GM19239 (cell line): ENCODE data around the gene DAPK1.

Experiments
- DNase-seq: peaks from one replicate; pipeline ENCODE4 v3.0.0; 2011; ENCODE audit warnings: low spot score; ENCODE audit not compliant: insufficient read length
- FAIRE-seq: peaks from 2 replicates; lab custom pipeline; 2011; peaks lifted over from hg19 to GRCh38; lab: Jason Lieb, UNC

The DAPK1 gene

GRCh38 chr9:87515588-87516221 lies 18.0 kb downstream of the DAPK1 start:
- DNase-seq (no peak), FAIRE-seq (no peak)

- DNase-seq (no peak), FAIRE-seq (no peak)
Measured at GRCh38 chr9:87516222-87516925, 18.7 kb downstream of the DAPK1 start.

GRCh38 chr9:87516926-87517290 lies 19.2 kb downstream of the DAPK1 start:
- FAIRE-seq = no peak

GRCh38 chr9:87517732-87518131 lies 20.1 kb downstream of the DAPK1 start:
- no peak for FAIRE-seq

More at GRCh38 chr9:87516926-87517290, 19.2 kb downstream of the DAPK1 start:
- DNase-seq = no peak

DNA sequence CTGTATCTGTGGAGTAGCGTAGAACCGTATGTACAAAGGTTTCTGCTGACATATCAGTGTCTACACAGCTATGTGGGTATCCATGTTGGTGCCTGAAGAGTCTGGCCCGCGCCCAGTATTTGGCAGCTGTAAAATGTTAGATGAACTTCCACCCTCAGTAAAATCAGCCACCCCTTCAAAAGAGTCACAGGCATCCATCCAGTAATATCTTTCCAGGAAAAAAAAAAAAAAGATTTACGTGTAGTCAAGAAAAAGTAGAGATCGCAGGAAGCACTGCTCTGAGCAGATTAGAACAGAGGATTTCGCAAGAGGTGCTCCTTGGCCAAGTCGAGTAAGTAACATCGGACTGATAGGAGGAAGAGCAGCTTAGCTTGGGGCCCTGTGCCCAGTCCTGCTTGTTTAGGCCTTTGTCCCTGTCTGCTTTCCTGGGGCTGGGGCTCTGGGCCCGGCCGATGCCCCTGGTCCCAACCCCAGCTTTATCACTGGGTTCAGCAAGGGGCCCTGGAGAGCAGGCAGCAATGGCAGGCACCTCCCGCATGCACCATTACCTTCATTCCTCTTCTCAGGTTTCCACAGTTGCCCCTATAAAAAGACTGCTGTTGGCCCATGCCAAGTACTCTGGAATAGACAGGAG lies 21.2 kb downstream of the DAPK1 start:
- no peak for DNase-seq
- no peak for FAIRE-seq

More at GRCh38 chr9:87517732-87518131, 20.1 kb downstream of the DAPK1 start:
- DNase-seq = no peak

GRCh38 chr9:87519461-87519860 lies 21.8 kb downstream of the DAPK1 start:
- FAIRE-seq (no peak), DNase-seq (no peak)

DNA sequence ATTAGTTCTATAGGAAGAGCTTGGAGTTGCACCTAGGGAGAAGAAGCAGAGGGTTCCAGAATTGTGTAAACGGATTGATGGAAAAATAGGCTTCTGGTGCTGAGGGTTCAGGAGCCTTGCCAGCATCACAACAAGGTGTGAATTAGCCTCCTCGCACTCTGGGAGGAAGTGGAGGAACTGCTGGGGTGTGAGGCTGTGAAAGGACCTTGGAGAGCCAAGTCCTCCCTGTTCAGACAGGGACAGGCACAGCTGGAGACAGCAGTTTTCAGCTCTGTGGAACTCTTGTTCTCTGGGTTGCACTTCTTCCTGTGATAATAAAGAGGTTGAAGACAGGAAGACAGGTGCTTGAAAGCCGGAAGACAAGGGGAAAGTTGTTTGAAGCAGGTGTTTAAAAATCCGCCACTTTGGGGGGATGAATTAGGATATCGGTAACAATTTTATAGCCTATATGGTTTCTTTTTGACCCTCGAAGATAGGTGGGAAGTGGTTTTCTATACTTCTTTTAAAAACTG lies 22.6 kb downstream of the DAPK1 start:
- FAIRE-seq (no peak), DNase-seq (no peak)

DNA sequence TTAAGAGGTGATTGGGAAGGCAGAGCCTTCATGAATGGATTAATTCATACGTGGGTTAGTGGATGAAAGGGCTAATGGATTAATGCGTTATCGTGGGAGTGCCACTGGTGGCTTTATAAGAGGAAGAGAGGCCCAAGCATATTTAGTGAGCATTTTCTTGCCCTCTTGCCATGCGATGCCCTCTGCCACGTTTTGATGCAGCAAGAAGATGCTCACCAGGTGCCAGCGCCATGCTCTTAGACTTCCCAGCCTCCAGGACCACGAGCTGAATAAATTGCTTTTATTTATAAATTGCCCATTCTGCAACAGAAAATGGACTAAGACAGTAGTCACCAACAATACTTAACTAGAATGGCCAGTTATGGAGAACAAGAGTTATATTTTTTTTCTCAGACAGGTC lies 24.2 kb downstream of the DAPK1 start:
- DNase-seq (no peak), FAIRE-seq (no peak)

DNA sequence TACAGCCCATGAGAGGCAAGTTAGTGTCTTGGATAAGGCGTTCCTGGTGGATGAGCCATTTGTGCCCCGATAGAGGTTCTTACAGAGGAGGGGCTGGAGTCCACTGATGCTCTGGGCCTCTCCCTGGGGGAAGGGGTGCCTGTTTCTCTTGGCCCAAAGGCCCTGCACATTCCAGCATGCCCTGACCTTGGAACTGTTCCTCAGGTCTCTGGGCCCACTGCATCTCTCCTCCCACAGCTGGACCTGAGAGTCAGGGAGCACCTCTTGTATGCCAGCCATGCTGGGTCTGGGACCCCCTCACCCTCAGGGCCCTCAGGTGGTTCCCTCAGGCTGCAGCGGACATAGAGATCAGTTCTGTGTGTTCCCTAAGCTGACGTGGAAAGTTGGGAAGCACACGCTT lies 26.4 kb downstream of the DAPK1 start:
- FAIRE-seq = no peak

DNA sequence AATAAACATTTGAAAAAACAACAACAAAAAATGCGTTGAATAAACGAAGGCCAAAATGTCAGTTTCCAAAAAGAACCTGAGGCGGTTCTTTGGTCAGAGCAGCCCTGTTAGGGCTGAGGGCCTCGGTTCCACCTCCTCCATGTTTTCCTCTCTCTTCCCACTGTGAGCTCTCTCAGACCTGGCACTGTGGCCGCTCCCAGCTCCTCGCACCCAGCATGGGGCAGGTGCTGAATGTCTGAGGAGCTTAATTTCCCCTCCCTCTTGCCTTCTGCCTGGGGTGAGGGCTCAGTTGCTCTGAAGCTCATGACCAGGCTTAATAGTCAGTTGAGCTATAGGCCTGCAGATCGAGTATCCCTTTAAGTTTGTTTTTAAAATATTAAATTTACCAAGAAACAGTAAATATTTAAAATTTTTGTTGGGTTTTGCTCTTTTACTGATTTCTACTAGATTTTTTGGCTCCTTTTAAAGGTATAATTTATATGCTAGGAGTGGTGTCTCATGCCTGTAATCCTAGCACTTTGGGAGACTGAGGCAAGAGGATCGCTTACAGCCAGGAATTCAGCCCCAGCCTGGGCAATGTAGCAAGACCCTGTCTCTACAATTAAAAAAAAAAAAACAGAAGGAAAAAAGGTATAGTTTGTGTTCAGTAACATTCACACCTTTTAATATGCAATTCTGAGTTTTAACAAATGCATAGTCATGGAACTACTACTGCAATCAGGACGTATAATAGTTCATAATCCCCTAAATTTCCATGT lies 28.1 kb downstream of the DAPK1 start:
- DNase-seq (no peak), FAIRE-seq (no peak)

More for the DNA sequence above, 26.4 kb downstream of the DAPK1 start:
- no peak for DNase-seq

DNA sequence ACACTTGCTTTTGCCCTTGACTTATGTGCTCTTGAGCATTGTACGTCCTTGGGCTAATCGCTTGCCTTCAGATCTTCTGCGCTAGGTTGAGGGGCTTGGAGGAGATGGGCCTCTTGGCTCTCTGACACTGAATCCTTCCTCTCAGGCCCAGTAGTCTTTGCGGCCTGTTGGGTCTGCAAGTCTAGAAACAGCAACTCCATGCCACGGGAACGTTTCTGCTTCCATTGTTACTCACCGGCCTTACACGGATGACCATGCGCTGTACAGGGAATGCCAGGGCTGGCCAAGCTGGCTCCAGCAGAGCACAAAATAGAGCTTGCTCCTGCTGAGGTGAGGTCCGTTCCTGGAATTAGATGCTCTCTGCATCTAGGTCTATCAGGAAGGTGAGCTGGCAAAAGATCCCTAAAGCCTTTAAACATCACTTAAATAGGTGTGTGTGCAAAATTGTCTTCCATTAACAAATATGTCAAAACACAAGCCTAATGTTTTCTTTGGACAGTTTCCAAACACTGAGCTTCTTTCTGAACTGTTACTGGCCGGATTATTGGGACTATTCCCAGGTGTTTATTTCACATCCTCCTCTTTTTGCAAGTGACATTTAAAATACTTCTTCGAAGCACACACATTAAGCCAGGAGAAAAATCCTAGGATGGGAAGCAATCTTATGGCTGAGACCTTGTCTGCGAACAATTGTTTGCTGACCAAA lies 29.7 kb downstream of the DAPK1 start:
- no peak for DNase-seq
- FAIRE-seq = no peak

DNA sequence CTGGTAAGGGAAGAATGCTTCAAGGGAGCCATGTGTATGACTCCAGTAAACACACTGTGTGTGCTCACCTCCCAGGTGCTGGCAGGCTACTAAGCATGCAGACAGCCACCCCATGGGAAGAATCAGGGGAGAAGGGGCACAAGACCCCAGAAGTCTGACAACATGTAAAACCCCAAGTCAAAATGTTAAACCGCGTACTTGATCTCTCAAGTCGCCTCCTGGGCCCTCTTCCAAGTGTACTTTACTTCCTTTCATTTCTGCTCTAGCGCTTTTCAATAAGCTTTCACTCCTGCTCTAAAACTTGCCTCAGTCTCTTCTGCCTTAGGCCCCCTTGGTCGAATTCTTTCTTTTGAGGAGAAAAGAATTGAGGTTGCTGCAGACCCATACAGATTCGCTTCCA lies 31.3 kb downstream of the DAPK1 start:
- FAIRE-seq = no peak

GRCh38 chr9:87529671-87530070 lies 32.0 kb downstream of the DAPK1 start:
- FAIRE-seq (no peak), DNase-seq (no peak)

More for the DNA sequence above, 31.3 kb downstream of the DAPK1 start:
- DNase-seq = no peak

DNA sequence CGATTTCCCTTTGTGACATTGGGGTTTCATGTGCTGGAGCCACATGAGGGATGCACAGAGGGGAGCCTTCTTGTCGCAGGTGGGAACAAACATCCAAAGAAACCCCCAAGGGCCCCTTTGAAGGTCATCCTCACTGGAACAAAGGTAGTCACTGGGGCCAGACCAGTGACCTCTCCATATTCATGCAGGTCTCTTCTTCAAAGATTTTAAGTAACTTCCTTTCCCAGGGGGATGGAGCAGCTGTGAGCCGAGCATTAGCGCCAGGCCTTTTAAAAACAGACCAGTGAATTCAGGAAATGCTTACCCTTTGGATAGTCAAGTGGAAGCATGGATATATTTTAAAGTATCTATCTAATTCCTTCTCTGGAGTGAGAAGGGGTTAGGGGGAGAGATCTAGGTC lies 33.0 kb downstream of the DAPK1 start:
- DNase-seq (no peak), FAIRE-seq (no peak)

- DNase-seq (no peak), FAIRE-seq (no peak)
Measured at GRCh38 chr9:87531370-87532295, 34.0 kb downstream of the DAPK1 start.

DNA sequence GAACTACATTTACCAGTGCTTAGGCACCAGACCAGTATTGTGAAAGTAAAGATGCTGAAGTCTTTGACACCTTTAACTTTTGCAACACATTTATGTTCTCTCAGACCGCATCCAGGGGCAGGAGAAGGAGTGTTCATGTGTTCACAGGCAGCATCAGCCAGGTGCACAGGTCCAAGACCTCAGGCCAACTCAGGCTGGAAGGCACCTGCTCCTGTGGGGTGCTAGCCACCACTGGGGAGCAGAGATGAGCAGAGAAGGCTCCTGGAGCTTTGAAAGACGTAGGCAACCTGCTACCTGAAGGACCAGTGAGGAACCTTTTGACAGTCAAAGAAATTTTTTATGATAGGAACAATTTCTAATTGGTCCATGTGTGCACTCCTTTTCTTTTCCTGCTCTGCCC lies 35.6 kb downstream of the DAPK1 start:
- FAIRE-seq (no peak), DNase-seq (no peak)

DNA sequence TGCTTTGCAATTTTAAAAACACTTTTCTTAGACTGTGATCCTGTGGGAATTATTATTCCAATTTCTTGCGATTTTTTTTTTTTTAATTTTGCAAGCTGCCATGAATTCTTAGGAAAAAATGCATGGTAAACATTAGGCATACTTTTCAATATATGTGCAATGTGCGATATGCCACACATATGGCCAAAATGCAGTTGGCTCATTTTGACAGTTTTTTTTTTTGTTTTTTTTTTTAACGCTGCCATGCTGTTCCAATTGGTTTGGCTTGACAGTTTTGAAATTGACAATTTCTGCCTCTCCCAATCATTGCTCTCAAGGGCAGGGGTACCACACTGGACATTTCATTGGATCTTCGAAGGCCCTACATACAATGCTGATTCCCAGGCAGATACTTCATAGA lies 36.4 kb downstream of the DAPK1 start:
- no peak for FAIRE-seq
- DNase-seq = no peak

- DNase-seq (no peak), FAIRE-seq (no peak)
Measured at GRCh38 chr9:87534957-87535356, 37.3 kb downstream of the DAPK1 start.
